Activated CD8-positive, alpha-beta T cell treated with anti-CD3 and anti-CD28 coated beads for 36 hours (primary cell): ENCODE data around the gene UIMC1. TPM values are rescaled to one million over a fixed set of nuclear protein-coding genes. Genes with fewer than 3 reads are reported as not detected.

Source experiments
- ATAC-seq: fragments of 200-7000 bp; cut with Tn5 transposase; one replicate; pipeline ENCODE4 v1.10.0; 2021; ENCODE audit warnings: mild to moderate bottlenecking, moderate library complexity
- CTCF ChIA-PET: fragments of 350-600 bp; sonication (Branson Sonifier 250); formaldehyde crosslinking; loops from one replicate; lab custom pipeline; 2021; ENCODE audit warnings: antibody characterized with exemption; lab: Charles Lee
- POLR2A ChIA-PET: fragments of 350-600 bp; sonication (Branson Sonifier 250); formaldehyde crosslinking; loops from one replicate; lab custom pipeline; 2021; ENCODE audit warnings: antibody characterized with exemption; lab: Charles Lee
- DNase-seq: peaks from one replicate; pipeline ENCODE4 v3.0.0-alpha.2; 2020
- H3K27ac Mint-ChIP-seq: one replicate; pipeline ENCODE4 v1.8.0; 2021; ENCODE audit warnings: mild to moderate bottlenecking, mixed read lengths
- H3K27me3 Mint-ChIP-seq: one replicate; pipeline ENCODE4 v1.8.0; 2021; ENCODE audit warnings: mixed read lengths
- H3K36me3 Mint-ChIP-seq: one replicate; pipeline ENCODE4 v1.8.0; 2021; ENCODE audit warnings: low read depth, mixed read lengths
- H3K4me1 Mint-ChIP-seq: one replicate; pipeline ENCODE4 v1.8.0; 2021; ENCODE audit warnings: low read depth, mixed read lengths
- H3K4me3 Mint-ChIP-seq: one replicate; pipeline ENCODE4 v1.8.0; 2021; ENCODE audit warnings: mild to moderate bottlenecking, moderate library complexity, mixed read lengths
- H3K9me3 Mint-ChIP-seq: one replicate; pipeline ENCODE4 v1.8.0; 2021; ENCODE audit warnings: mixed read lengths
- CTCF ChIP-seq: fragments of 200-600 bp; IDR thresholded peaks from one replicate; pipeline ENCODE4 v1.8.0; 2022; ENCODE audit warnings: antibody characterized with exemption, mild to moderate bottlenecking
- intact Hi-C: fragments of 100-400 bp; cut with micrococcal nuclease; formaldehyde crosslinking; loops from one replicate; pipeline ENCODE4 v1.10.0; 2022
- total RNA-seq, 2 experiments: library from RNA; stranded (reverse); gene quantifications; one replicate each; pipeline ENCODE4 v1.2.3, GENCODE V29; 2021

Gene UIMC1
- total RNA-seq, 2 experiments from 2014 or later: 54.1 to 57.0 TPM

- Mint-ChIP-seq H3K4me1 (peaks cover 7% of the 10 kb centered on the region), H3K9me3 (no peaks in the 10 kb centered on the region), H3K36me3 (peaks cover 23% of the 10 kb centered on the region), H3K27ac (no peak overlapping the region), H3K27me3 (no peaks in the 10 kb centered on the region), H3K4me3 (no peak overlapping the region)
- no peak for ATAC-seq
- POLR2A ChIA-PET: interaction anchor here (0.8 kb wide), 1 partner anchor 21 kb away, joined by 3 read pairs; no protein-coding TSS in a partner anchor
- CTCF ChIA-PET: interaction anchor here (1.2 to 2.4 kb wide), 3 partner anchors 14 to 383 kb away, joined by 3 to 8 read pairs (median 4); no protein-coding TSS in a partner anchor
- intact Hi-C loops: no loop called here
- no peak for DNase-seq
- no peak for TF ChIP-seq CTCF
Measured at GRCh38 chr5:177043958-177044357, 37.4 kb upstream of the UIMC1 start.

- Mint-ChIP-seq H3K4me1 (peaks cover 7% of the 10 kb centered on the region), H3K9me3 (no peaks in the 10 kb centered on the region), H3K27me3 (no peaks in the 10 kb centered on the region), H3K36me3 (peaks cover 21% of the 10 kb centered on the region), H3K4me3 (no peak overlapping the region), H3K27ac (no peak overlapping the region)
- intact Hi-C loops: no loop called here
- no peak for TF ChIP-seq CTCF
- DNase-seq (no peak), ATAC-seq (no peak)
- POLR2A ChIA-PET: no interaction called here
- CTCF ChIA-PET: interaction anchor here (1.2 to 2.4 kb wide), 2 partner anchors 29 to 382 kb away, joined by 4 to 8 read pairs; no protein-coding TSS in a partner anchor
Measured at GRCh38 chr5:177043114-177043513, 36.5 kb upstream of the UIMC1 start.

- no peaks in the 10 kb centered on the region for H3K27me3 Mint-ChIP-seq
- ChIA-PET POLR2A (interaction anchor here (0.8 to 1.3 kb wide), 2 partner anchors 8 to 381 kb away, joined by 3 to 4 read pairs; no protein-coding TSS in a partner anchor), CTCF (interaction anchor here (1.9 kb wide), 1 partner anchor 37 kb away, joined by 3 read pairs; no protein-coding TSS in a partner anchor)
- ATAC-seq: no peak
- intact Hi-C loops: no loop called here
- DNase-seq: no peak
- TF ChIP-seq CTCF: no peak
- H3K36me3 Mint-ChIP-seq: peaks cover 21% of the 10 kb centered on the region
- no peaks in the 10 kb centered on the region for H3K9me3 Mint-ChIP-seq
- no peak overlapping the region for H3K4me3 Mint-ChIP-seq
- no peak overlapping the region for H3K27ac Mint-ChIP-seq
- H3K4me1 Mint-ChIP-seq: peaks cover 7% of the 10 kb centered on the region
Measured at GRCh38 chr5:177041936-177042335, 35.4 kb upstream of the UIMC1 start.

- peaks cover 24% of the 10 kb centered on the region for H3K36me3 Mint-ChIP-seq
- TF ChIP-seq CTCF: no peak
- ChIA-PET CTCF (interaction anchor here (1.9 kb wide), 1 partner anchor 36 kb away, joined by 3 read pairs; no protein-coding TSS in a partner anchor), POLR2A (interaction anchor here (0.8 to 1.3 kb wide), 2 partner anchors 9 to 380 kb away, joined by 3 to 4 read pairs; no protein-coding TSS in a partner anchor)
- no peak overlapping the region for H3K27ac Mint-ChIP-seq
- H3K9me3 Mint-ChIP-seq: no peaks in the 10 kb centered on the region
- H3K4me1 Mint-ChIP-seq: peaks cover 14% of the 10 kb centered on the region
- no peak overlapping the region for H3K4me3 Mint-ChIP-seq
- ATAC-seq (no peak), DNase-seq (no peak)
- H3K27me3 Mint-ChIP-seq: no peaks in the 10 kb centered on the region
- intact Hi-C loops: no loop called here
Measured at GRCh38 chr5:177040814-177041420, 34.3 kb upstream of the UIMC1 start.

GRCh38 chr5:177036921-177037320 lies 30.3 kb upstream of the UIMC1 start:
- no peak for TF ChIP-seq CTCF
- peaks cover 24% of the 10 kb centered on the region for H3K36me3 Mint-ChIP-seq
- H3K9me3 Mint-ChIP-seq: no peaks in the 10 kb centered on the region
- no peak for ATAC-seq
- intact Hi-C loops: no loop called here
- H3K4me1 Mint-ChIP-seq: peaks cover 22% of the 10 kb centered on the region
- POLR2A ChIA-PET: no interaction called here
- H3K27me3 Mint-ChIP-seq: no peaks in the 10 kb centered on the region
- no peak overlapping the region for H3K27ac Mint-ChIP-seq
- H3K4me3 Mint-ChIP-seq: no peak overlapping the region
- CTCF ChIA-PET: interaction anchor here (1.4 kb wide), 1 partner anchor 35 kb away, joined by 3 read pairs; no protein-coding TSS in a partner anchor
- no peak for DNase-seq
